IMR-90 (cell line): ENCODE data around the gene RNF186. TPM values are rescaled to one million over a fixed set of nuclear protein-coding genes. Genes with fewer than 3 reads are reported as not detected.

Experiments
- ATAC-seq: fragments of 200-7000 bp; cut with Tn5 transposase; 2 replicates; pipeline ENCODE4 v1.9.1; 2020; ENCODE audit warnings: low read depth, mild to moderate bottlenecking, moderate library complexity
- BruUV-seq: library from RNA; stranded (reverse); fragments of 400-500 nt; replicated peaks from 2 replicates; lab custom pipeline; 2021; lab: Mats Ljungman, UMichigan
- CTCF ChIA-PET: fragments of 300-600 bp; formaldehyde crosslinking; extraction: SDS; loops from one replicate; lab custom pipeline; 2021; ENCODE audit warnings: antibody characterized with exemption; lab: Yijun Ruan, JAX
- POLR2A ChIA-PET: fragments of 300-600 bp; sonication (Branson Sonifier 250); formaldehyde crosslinking; loops from one replicate; lab custom pipeline; 2022; ENCODE audit warnings: antibody characterized with exemption; ENCODE audit not compliant: unreplicated experiment; lab: Charles Lee
- DNase-seq: peaks from one replicate; pipeline ENCODE4 v3.0.0; 2013
- H2AFZ ChIP-seq: replicated peaks from 2 replicates; pipeline ENCODE3; 2013; ENCODE audit warnings: low read length, mild to moderate bottlenecking; ENCODE audit not compliant: poor library complexity
- H2AK5ac ChIP-seq: 2 replicates; pipeline ENCODE4 v1.6.1; 2013; ENCODE audit warnings: low read depth, low read length, inconsistent platforms
- H2AK9ac ChIP-seq: replicated peaks from 2 replicates; pipeline ENCODE3; 2013; ENCODE audit warnings: mild to moderate bottlenecking, low read depth, low read length, moderate library complexity; ENCODE audit not compliant: poor library complexity
- H2BK120ac ChIP-seq: 2 replicates; pipeline ENCODE4 v1.6.1; 2013; ENCODE audit warnings: low read depth, low read length, inconsistent platforms
- H2BK15ac ChIP-seq: 3 replicates; pipeline ENCODE4 v1.6.1; 2013; ENCODE audit warnings: low read depth, low read length, inconsistent platforms
- H2BK20ac ChIP-seq: 2 replicates; pipeline ENCODE4 v1.6.1; 2013; ENCODE audit warnings: low read depth, mild to moderate bottlenecking, inconsistent platforms, low read length, moderate library complexity
- H2BK5ac ChIP-seq: 2 replicates; pipeline ENCODE4 v1.6.1; 2013; ENCODE audit warnings: mild to moderate bottlenecking, low read depth, low read length, inconsistent platforms; ENCODE audit not compliant: poor library complexity, severe bottlenecking
- H3K14ac ChIP-seq: replicated peaks from 2 replicates; pipeline ENCODE4 v1.6.1; 2013; ENCODE audit warnings: low read depth, low read length, inconsistent platforms
- H3K18ac ChIP-seq: 2 replicates; pipeline ENCODE4 v1.6.1; 2013; ENCODE audit warnings: low read depth, low read length, control low read depth
- H3K23ac ChIP-seq: 2 replicates; pipeline ENCODE4 v1.6.1; 2013; ENCODE audit warnings: low read depth, low read length, inconsistent platforms
- H3K27ac ChIP-seq: 2 replicates; pipeline ENCODE4 v1.5.1; 2013; ENCODE audit warnings: mild to moderate bottlenecking, control low read depth, low read length; ENCODE audit not compliant: insufficient read depth
- H3K27me3 ChIP-seq: 2 replicates; pipeline ENCODE4 v1.6.1; 2013; ENCODE audit warnings: low read length; ENCODE audit not compliant: control insufficient read depth, insufficient read depth
- H3K36me3 ChIP-seq: 2 replicates; pipeline ENCODE4 v1.6.1; 2013; ENCODE audit warnings: low read length, mixed read lengths; ENCODE audit not compliant: control insufficient read depth, insufficient read depth
- H3K4ac ChIP-seq: 2 replicates; pipeline ENCODE4 v1.6.1; 2013; ENCODE audit warnings: low read depth, low read length, inconsistent platforms
- H3K4me1 ChIP-seq: 2 replicates; pipeline ENCODE4 v1.6.1; 2013; ENCODE audit warnings: low read length, mixed read lengths; ENCODE audit not compliant: control insufficient read depth, insufficient read depth
- H3K4me2 ChIP-seq: 2 replicates; pipeline ENCODE4 v1.6.1; 2013; ENCODE audit warnings: low read depth, mild to moderate bottlenecking, control low read depth, low read length, moderate library complexity
- H3K4me3 ChIP-seq: 2 replicates; pipeline ENCODE4 v1.5.1; 2013; ENCODE audit warnings: low read depth, mild to moderate bottlenecking, control low read depth, low read length, moderate library complexity; ENCODE audit not compliant: insufficient read depth
- H3K56ac ChIP-seq: 2 replicates; pipeline ENCODE4 v1.6.1; 2013; ENCODE audit warnings: low read length, inconsistent platforms; ENCODE audit not compliant: insufficient read depth; ENCODE audit errors: extremely low read depth
- H3K79me1 ChIP-seq, 2 experiments: 2 replicates each; pipeline ENCODE4 v1.6.1; 2013; ENCODE audit warnings: low read length in 2 of 2, inconsistent platforms in 1 of 2, low read depth in 1 of 2
- H3K9ac ChIP-seq: 2 replicates; pipeline ENCODE4 v1.6.1; 2013; ENCODE audit warnings: low read depth, low read length, control low read depth
- H3K9me1 ChIP-seq: 2 replicates; pipeline ENCODE4 v1.6.1; 2013; ENCODE audit warnings: low read length, inconsistent platforms; ENCODE audit not compliant: insufficient read depth
- H3K9me3 ChIP-seq: 2 replicates; pipeline ENCODE4 v1.6.1; 2013; ENCODE audit warnings: low read length; ENCODE audit not compliant: control insufficient read depth, insufficient read depth
- H4K20me1 ChIP-seq: 2 replicates; pipeline ENCODE4 v1.6.1; 2013; ENCODE audit warnings: low read length, inconsistent platforms; ENCODE audit not compliant: insufficient read depth
- H4K5ac ChIP-seq: 2 replicates; pipeline ENCODE4 v1.6.1; 2013; ENCODE audit warnings: mild to moderate bottlenecking, low read depth, low read length, control low read depth
- H4K8ac ChIP-seq, 2 experiments: 2 replicates each; pipeline ENCODE4 v1.6.1; 2013; ENCODE audit warnings: low read depth in 2 of 2, low read length in 2 of 2, control low read depth in 1 of 2, inconsistent platforms in 1 of 2
- H4K91ac ChIP-seq: 2 replicates; pipeline ENCODE4 v1.6.1; 2013; ENCODE audit warnings: low read depth, low read length, inconsistent platforms; ENCODE audit not compliant: insufficient read depth
- CEBPB ChIP-seq: IDR thresholded peaks from 2 replicates; pipeline ENCODE4 v1.6.1; 2012; ENCODE audit warnings: low read depth, low read length, improper control_type of control experiment
- CHD1 ChIP-seq: IDR thresholded peaks from 2 replicates; pipeline ENCODE4 v1.6.1; 2012; ENCODE audit warnings: low read depth, low read length, improper control_type of control experiment
- CTCF ChIP-seq: conservative IDR thresholded peaks from 2 replicates; pipeline ENCODE4 v1.5.1; 2012; ENCODE audit warnings: mild to moderate bottlenecking, low read depth, low read length, improper control_type of control experiment
- ELK1 ChIP-seq: fragments of 150-350 bp; IDR thresholded peaks from 2 replicates; pipeline ENCODE4 v1.6.1; 2016; ENCODE audit warnings: low read depth, mild to moderate bottlenecking, low read length, moderate library complexity, borderline replicate concordance
- FOS ChIP-seq: fragments of 150-350 bp; IDR thresholded peaks from 2 replicates; pipeline ENCODE4 v1.6.1; 2016; ENCODE audit warnings: low read depth, low read length
- MAFK ChIP-seq: IDR thresholded peaks from 2 replicates; pipeline ENCODE4 v1.6.1; 2012; ENCODE audit warnings: low read depth, low read length, improper control_type of control experiment
- MAZ ChIP-seq: IDR thresholded peaks from 2 replicates; pipeline ENCODE4 v1.6.1; 2012; ENCODE audit warnings: low read depth, mild to moderate bottlenecking, low read length, improper control_type of control experiment, moderate library complexity, borderline replicate concordance
- MXI1 ChIP-seq: IDR thresholded peaks from 2 replicates; pipeline ENCODE4 v1.6.1; 2012; ENCODE audit warnings: low read depth, mild to moderate bottlenecking, low read length, moderate library complexity, borderline replicate concordance
- NFE2L2 ChIP-seq: fragments of 150-350 bp; IDR thresholded peaks from 2 replicates; pipeline ENCODE4 v1.6.1; 2016; ENCODE audit warnings: low read depth, mild to moderate bottlenecking, low read length
- POLR2A ChIP-seq: IDR thresholded peaks from 2 replicates; pipeline ENCODE4 v1.6.1; 2012; ENCODE audit warnings: mild to moderate bottlenecking, low read depth, low read length
- RAD21 ChIP-seq: IDR thresholded peaks from 2 replicates; pipeline ENCODE4 v1.6.1; 2012; ENCODE audit warnings: low read length, improper control_type of control experiment
- RFX5 ChIP-seq: IDR thresholded peaks from 2 replicates; pipeline ENCODE4 v1.8.0; 2012; ENCODE audit warnings: low read depth, mild to moderate bottlenecking, low read length, moderate library complexity
- SMC3 ChIP-seq: fragments of 150-350 bp; IDR thresholded peaks from 2 replicates; pipeline ENCODE4 v1.6.1; 2016; ENCODE audit warnings: low read depth, mild to moderate bottlenecking, antibody characterized with exemption, low read length, moderate library complexity
- WGBS, 2 experiments: methylation state at CpG; one replicate each; pipeline versions ENCODE4 v1.1.5 to v1.1.7; 2013; ENCODE audit warnings: missing lambda C conversion rate in 2 of 2; ENCODE audit not compliant: insufficient read length in 1 of 2; ENCODE audit errors: extremely low coverage in 2 of 2; 5-methylcytosine and 5-hydroxymethylcytosine counted together
- dilution Hi-C: fragments of 300-500 bp; cut with HindIII; formaldehyde crosslinking; loops from one replicate; pipeline ENCODE4 v1.14.3; 2018; ENCODE audit warnings: low sequenced_read_pairs; ENCODE audit not compliant: unreplicated experiment
- in situ Hi-C: fragments of 300-500 bp; cut with MboI; formaldehyde crosslinking; loops from 3 replicates; pipeline ENCODE4 v1.14.3; 2019; ENCODE audit warnings: low sequenced_read_pairs, inconsistent platforms, mixed read lengths
- intact Hi-C: fragments of 100-400 bp; cut with micrococcal nuclease; formaldehyde crosslinking; loops from 2 replicates; pipeline ENCODE4 v1.10.0; 2022
- polyA plus RNA-seq, 3 experiments: library from polyadenylated mRNA; depleted of rRNA; stranded (reverse); fragments of >200 nt; gene quantifications; 2 replicates each; pipeline ENCODE4 v1.2.3, GENCODE V29; 2012; ENCODE audit warnings: low replicate concordance in 1 of 3
- total RNA-seq: library from RNA; depleted of rRNA; stranded (reverse); fragments of >200 nt; gene quantifications from 2 replicates; pipeline ENCODE4 v1.2.3, GENCODE V29; 2012
- TF ChIP-seq, protein P1 (sequence below): fragments of 150-350 bp; IDR thresholded peaks from 2 replicates; pipeline ENCODE4 v1.6.1; 2017; ENCODE audit warnings: mild to moderate bottlenecking, antibody characterized with exemption, low read length, low read depth

Gene RNF186
- total and polyA plus RNA-seq, 2 of the 4 experiments (the other 2 are of a cell fraction): not detected

DNA sequence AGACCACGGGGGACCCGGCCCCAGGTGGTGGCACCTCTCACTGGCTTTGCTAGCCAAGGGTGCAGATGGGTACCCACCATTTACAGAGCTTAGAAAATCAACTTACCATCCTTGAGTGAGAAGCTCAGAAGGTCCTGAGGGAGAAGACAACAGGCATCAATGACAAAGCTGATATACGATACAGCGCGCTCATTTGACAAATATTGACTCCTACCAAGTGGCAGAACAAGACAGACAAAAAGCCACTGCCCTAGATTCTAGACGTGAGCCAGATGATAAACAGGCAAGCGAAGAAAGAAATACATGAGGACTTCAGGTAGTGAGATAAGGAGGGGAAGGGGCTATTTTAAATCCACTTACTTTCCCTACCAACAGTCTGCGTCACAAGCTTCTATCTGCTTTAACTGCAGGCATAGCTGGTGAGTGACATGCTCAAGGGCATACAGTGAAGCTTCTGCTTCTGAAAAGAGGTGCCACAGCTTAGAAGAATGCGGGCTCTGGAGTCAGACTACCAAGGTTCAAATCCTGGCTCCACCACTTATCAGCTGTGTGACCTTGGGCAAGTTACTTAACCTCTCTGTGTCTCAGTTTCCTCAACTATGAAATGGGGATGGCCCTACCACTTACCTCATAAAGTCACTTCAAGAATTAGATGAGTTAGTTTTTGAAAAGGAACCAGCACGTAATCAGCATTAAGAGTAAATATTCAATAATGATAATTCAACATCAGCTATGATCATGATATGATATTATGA is 44.5 kb downstream of the RNF186 start:
- Histone ChIP-seq H4K8ac (no peak overlapping the region), H3K23ac (no peak overlapping the region), H2AK9ac (no peak overlapping the region), H3K4me1 (peaks cover 7% of the 10 kb centered on the region), H2BK20ac (no peak overlapping the region), H2AK5ac (no peak overlapping the region), H3K79me1 (peaks cover 0 to 5% of the 10 kb centered on the region in 2 experiments; a peak in 1 of 4 replicates), H3K18ac (no peak overlapping the region), H4K91ac (no peak overlapping the region), H3K4me2 (no peak overlapping the region), H3K4me3 (no peak overlapping the region), H3K27me3 (no peaks in the 10 kb centered on the region), H2BK15ac (no peak overlapping the region), H3K14ac (no peak overlapping the region), H3K9ac (no peak overlapping the region), H4K5ac (no peak overlapping the region), H3K9me3 (no peaks in the 10 kb centered on the region), H3K27ac (no peak overlapping the region), H2BK5ac (no peak overlapping the region), H4K20me1 (no peaks in the 10 kb centered on the region), H2AFZ (no peak overlapping the region), H3K56ac (no peak overlapping the region), H3K9me1 (peaks cover 14% of the 10 kb centered on the region), H3K36me3 (peaks cover 13% of the 10 kb centered on the region), H3K4ac (no peak overlapping the region), H2BK120ac (no peak overlapping the region)
- POLR2A ChIA-PET: no interaction called here
- no peak for DNase-seq
- no peak for ATAC-seq
- TF ChIP-seq CEBPB (no peak), RFX5 (no peak), CTCF (no peak), SMC3 (no peak), MAFK (no peak), NFE2L2 (no peak), FOS (no peak), MXI1 (no peak), POLR2A (no peak), MAZ (no peak), RAD21 (no peak), CHD1 (no peak), ELK1 (no peak)
- TF ChIP-seq, protein P1, sequence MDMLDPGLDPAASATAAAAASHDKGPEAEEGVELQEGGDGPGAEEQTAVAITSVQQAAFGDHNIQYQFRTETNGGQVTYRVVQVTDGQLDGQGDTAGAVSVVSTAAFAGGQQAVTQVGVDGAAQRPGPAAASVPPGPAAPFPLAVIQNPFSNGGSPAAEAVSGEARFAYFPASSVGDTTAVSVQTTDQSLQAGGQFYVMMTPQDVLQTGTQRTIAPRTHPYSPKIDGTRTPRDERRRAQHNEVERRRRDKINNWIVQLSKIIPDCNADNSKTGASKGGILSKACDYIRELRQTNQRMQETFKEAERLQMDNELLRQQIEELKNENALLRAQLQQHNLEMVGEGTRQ: no peak
- CTCF ChIA-PET: no interaction called here
- dilution Hi-C loops: no loop called here
- WGBS, 2 experiments: no CpG with 5 or more reads among the region's 10 CpGs
- in situ Hi-C loops: no loop called here
- BruUV-seq: no TSS peak
- intact Hi-C loops: no loop called here
